GM23338 (cell line): ENCODE results near the gene ADGRB2. TPM values are rescaled to one million over a fixed set of nuclear protein-coding genes. Genes with fewer than 3 reads are reported as not detected.

Experiments used
- ATAC-seq: fragments of 200-7000 bp; cut with Tn5 transposase; 3 replicates; pipeline ENCODE4 v1.9.1; 2020
- DNase-seq: peaks from one replicate; pipeline ENCODE4 v3.0.0-alpha.2; 2015; ENCODE audit warnings: low spot score
- H2AFZ ChIP-seq: fragments of 200-600 bp; sonication (generic); 2 replicates; pipeline ENCODE4 v1.8.0; 2016; ENCODE audit warnings: antibody characterized with exemption, mild to moderate bottlenecking, moderate library complexity
- H3F3A ChIP-seq: fragments of 200-600 bp; sonication (generic); replicated peaks from 2 replicates; pipeline ENCODE4 v1.8.0; 2017; ENCODE audit warnings: antibody characterized with exemption, mixed run types, low read depth
- H3K27ac ChIP-seq: fragments of 200-600 bp; sonication (generic); 2 replicates; pipeline ENCODE4 v1.6.1; 2016; ENCODE audit warnings: low read depth
- H3K27me3 ChIP-seq: fragments of 200-600 bp; sonication (generic); 2 replicates; pipeline ENCODE4 v1.8.0; 2016; ENCODE audit warnings: mild to moderate bottlenecking, mixed run types, moderate library complexity; ENCODE audit not compliant: insufficient read depth
- H3K36me3 ChIP-seq: fragments of 200-600 bp; sonication (generic); 2 replicates; pipeline ENCODE4 v1.8.0; 2016; ENCODE audit warnings: mild to moderate bottlenecking; ENCODE audit not compliant: insufficient read depth
- H3K4me1 ChIP-seq: fragments of 200-600 bp; sonication (generic); 2 replicates; pipeline ENCODE4 v1.8.0; 2016; ENCODE audit warnings: mild to moderate bottlenecking, moderate library complexity; ENCODE audit not compliant: insufficient read depth
- H3K4me2 ChIP-seq: fragments of 200-600 bp; sonication (generic); 2 replicates; pipeline ENCODE4 v1.7.1; 2017; ENCODE audit warnings: mixed run types
- H3K4me3 ChIP-seq: fragments of 200-600 bp; sonication (generic); 2 replicates; pipeline ENCODE4 v1.6.1; 2016; ENCODE audit warnings: mixed run types
- H3K79me2 ChIP-seq: fragments of 200-600 bp; sonication (generic); replicated peaks from 2 replicates; pipeline ENCODE4 v1.8.0; 2017; ENCODE audit warnings: mild to moderate bottlenecking; ENCODE audit not compliant: insufficient read depth
- H3K9me2 ChIP-seq: fragments of 200-600 bp; sonication (generic); 2 replicates; pipeline ENCODE4 v1.8.0; 2017; ENCODE audit not compliant: insufficient read depth
- H4K20me1 ChIP-seq: fragments of 200-600 bp; sonication (generic); replicated peaks from 2 replicates; pipeline ENCODE4 v1.8.0; 2017; ENCODE audit warnings: mild to moderate bottlenecking; ENCODE audit not compliant: insufficient read depth
- H3K27ac Mint-ChIP-seq: 2 replicates; pipeline ENCODE4 v1.8.0; 2020; ENCODE audit warnings: inconsistent platforms, mild to moderate bottlenecking, moderate library complexity, mixed read lengths
- H3K27me3 Mint-ChIP-seq: 3 replicates; pipeline ENCODE4 v1.8.0; 2022; ENCODE audit warnings: low read depth, mild to moderate bottlenecking, moderate library complexity, mixed read lengths, inconsistent platforms; ENCODE audit not compliant: insufficient read depth, poor library complexity
- H3K36me3 Mint-ChIP-seq: 3 replicates; pipeline ENCODE4 v1.8.0; 2021; ENCODE audit warnings: low read depth, mild to moderate bottlenecking, inconsistent platforms, moderate library complexity, mixed read lengths
- H3K4me1 Mint-ChIP-seq: 3 replicates; pipeline ENCODE4 v1.8.0; 2020; ENCODE audit warnings: mild to moderate bottlenecking, inconsistent platforms, mixed read lengths
- H3K4me3 Mint-ChIP-seq: 3 replicates; pipeline ENCODE4 v1.8.0; 2021; ENCODE audit warnings: moderate library complexity, mild to moderate bottlenecking, inconsistent platforms, mixed read lengths
- H3K9me3 Mint-ChIP-seq: 3 replicates; pipeline ENCODE4 v1.8.0; 2020; ENCODE audit warnings: moderate library complexity, mild to moderate bottlenecking, inconsistent platforms, mixed read lengths
- CREB1 ChIP-seq: fragments of 250-450 bp; sonication (Bioruptor Pico); IDR thresholded peaks from 2 replicates; pipeline ENCODE4 v1.5.0; 2020; ENCODE audit warnings: low read depth, mild to moderate bottlenecking, moderate library complexity
- EZH2phosphoT487 ChIP-seq: fragments of 200-600 bp; sonication (generic); IDR thresholded peaks from one replicate; pipeline ENCODE4 v1.8.1; 2018; ENCODE audit warnings: antibody characterized with exemption; ENCODE audit not compliant: unreplicated experiment
- JUNB ChIP-seq: IDR thresholded peaks from one replicate; pipeline ENCODE4 v1.6.1; 2016; ENCODE audit warnings: antibody characterized with exemption; ENCODE audit not compliant: unreplicated experiment
- NANOG ChIP-seq: IDR thresholded peaks from 2 replicates; pipeline ENCODE4 v1.6.1; 2016; ENCODE audit warnings: antibody characterized with exemption, borderline replicate concordance
- POLR2AphosphoS5 ChIP-seq: IDR thresholded peaks from 2 replicates; pipeline ENCODE4 v1.6.1; 2016; ENCODE audit warnings: antibody characterized with exemption, low read depth
- ZNF331 ChIP-seq: fragments of 250-450 bp; sonication (Bioruptor Pico); IDR thresholded peaks from 2 replicates; pipeline ENCODE4 v1.5.0; 2020; ENCODE audit warnings: low read depth, mild to moderate bottlenecking, moderate library complexity
- ZNF462 ChIP-seq: fragments of 250-450 bp; sonication (Bioruptor Pico); IDR thresholded peaks from 2 replicates; pipeline ENCODE4 v1.5.0; 2020; ENCODE audit warnings: mild to moderate bottlenecking, moderate library complexity
- polyA plus RNA-seq: library from polyadenylated mRNA; unstranded; fragments of >200 nt; fragmentation: Nextera tagmentation; extraction: Ambion mirVana; gene quantifications from 2 replicates; pipeline ENCODE4 v1.2.1, GENCODE V29; 2016
- total RNA-seq: library from RNA; depleted of rRNA; stranded (reverse); fragments of >200 nt; shearing (Covaris generic); gene quantifications from 2 replicates; pipeline ENCODE4 v1.2.3, GENCODE V29; 2014

The ADGRB2 gene
- total and polyA plus RNA-seq, 2 experiments from 2014 or later = 8.0 to 27.8 TPM

- no peak for TF ChIP-seq ZNF462 (CRISPR knock-in tag)
- TF ChIP-seq NANOG = no peak
- TF ChIP-seq ZNF331 (CRISPR knock-in tag) = no peak
- no peak for TF ChIP-seq CREB1
- no peak for TF ChIP-seq POLR2AphosphoS5
Measured at GRCh38 chr1:31769720-31770390, 5.7 kb upstream of the ADGRB2 start (continued).

GRCh38 chr1:31768939-31769704 is 5.0 kb upstream of the ADGRB2 start:
- H3K27me3 ChIP-seq = peaks cover 53% of the 10 kb centered on the region
- H3K27me3 Mint-ChIP-seq = peaks cover 48% of the 10 kb centered on the region
- H3K9me2 ChIP-seq = no peaks in the 10 kb centered on the region
- no peak overlapping the region for H3K27ac ChIP-seq
- no peaks in the 10 kb centered on the region; the same call in 2 of the 3 replicates for H3K9me3 Mint-ChIP-seq
- H3F3A ChIP-seq = peaks cover 6% of the 10 kb centered on the region; the same call in 1 of the 2 replicates
- no peaks in the 10 kb centered on the region for H4K20me1 ChIP-seq
- no peak overlapping the region for H3K4me3 ChIP-seq
- H3K79me2 ChIP-seq = no peaks in the 10 kb centered on the region
- peaks cover 35% of the 10 kb centered on the region for H3K4me1 ChIP-seq
- no peak overlapping the region for H3K27ac Mint-ChIP-seq
- no peak for DNase-seq
- H3K4me1 Mint-ChIP-seq = peaks cover 67% of the 10 kb centered on the region
- ATAC-seq = no peak
- H3K4me2 ChIP-seq = no peak overlapping the region
- H3K36me3 Mint-ChIP-seq = no peaks in the 10 kb centered on the region
- no peak overlapping the region for H2AFZ ChIP-seq
- H3K36me3 ChIP-seq = no peaks in the 10 kb centered on the region
- H3K4me3 Mint-ChIP-seq = no peak overlapping the region
- no peak for TF ChIP-seq JUNB
- TF ChIP-seq ZNF462 (CRISPR knock-in tag) = no peak
- no peak for TF ChIP-seq ZNF331 (CRISPR knock-in tag)
- no peak for TF ChIP-seq EZH2phosphoT487
